Tibial nerve (tissue), 4 donors: ENCODE measurements around the gene TNFRSF25. TPM values are rescaled to one million over a fixed set of nuclear protein-coding genes. Genes with fewer than 3 reads are reported as not detected.

Experiments used
- DNase-seq, 2 donors: peaks; one replicate each; pipeline ENCODE4 v3.0.0-alpha.2; 2019; ENCODE audit warnings: low spot score in 2 of 2
- H3K27ac ChIP-seq, 4 donors: fragments of 200-600 bp; sonication (generic) in 3 of 4; one replicate each; pipeline ENCODE4 v1.5.1; 2017 to 2019; ENCODE audit warnings: mild to moderate bottlenecking in 1 of 4
- H3K27me3 ChIP-seq, 2 donors: fragments of 200-600 bp; sonication (generic) in 1 of 2; one replicate each; pipeline versions ENCODE4 v1.5.1 to v1.6.0; 2017 to 2019
- H3K36me3 ChIP-seq, 3 donors: fragments of 200-600 bp; sonication (generic); one replicate each; pipeline ENCODE4 v1.5.1; 2018 to 2019
- H3K4me1 ChIP-seq, 4 donors: fragments of 200-600 bp; sonication (generic) in 3 of 4; one replicate each; pipeline ENCODE4 v1.5.1; 2017 to 2019
- H3K4me3 ChIP-seq, 4 donors: fragments of 200-600 bp; sonication (generic) in 3 of 4; one replicate each; pipeline ENCODE4 v1.5.1; 2017 to 2019; ENCODE audit warnings: mild to moderate bottlenecking in 1 of 4, moderate library complexity in 1 of 4
- H3K9me3 ChIP-seq, 4 donors: fragments of 200-600 bp; sonication (generic) in 3 of 4; one replicate each; pipeline ENCODE4 v1.5.1; 2017 to 2019
- EP300 ChIP-seq, 2 donors: sonication (generic); formaldehyde crosslinking; IDR thresholded peaks; one replicate each; pipeline ENCODE4 v1.6.1; 2017; ENCODE audit warnings: antibody characterized with exemption in 2 of 2, mild to moderate bottlenecking in 1 of 2
- POLR2A ChIP-seq, 2 donors: fragments of 450-650 bp; IDR thresholded peaks; one replicate each; pipeline ENCODE4 v1.6.1; 2017; ENCODE audit warnings: antibody characterized with exemption in 2 of 2, mild to moderate bottlenecking in 2 of 2, moderate library complexity in 2 of 2
- WGBS, 2 donors: methylation state at CpG; one replicate each; pipeline ENCODE4 v1.1.5; 2018; 5-methylcytosine and 5-hydroxymethylcytosine counted together
- total RNA-seq, 4 donors: library from RNA; depleted of rRNA; stranded (reverse); fragments of >200 nt; gene quantifications; one replicate each; pipeline ENCODE4 v1.1.0, GENCODE V29; 2016
- TF ChIP-seq, protein P1 (sequence below), 5 experiments: fragments of 200-600 bp in 3 of 5; fragments of 450-650 bp in 2 of 5; sonication (generic) in 3 of 5; IDR thresholded peaks; one replicate each; pipeline ENCODE4 v1.5.1; 2016 to 2019; ENCODE audit warnings: antibody characterized with exemption in 5 of 5, mild to moderate bottlenecking in 3 of 5, moderate library complexity in 2 of 5

TNFRSF25 gene
- total RNA-seq, 4 donors from 2014 or later, result 32.3 to 79.8 (median 53.4) TPM

DNA sequence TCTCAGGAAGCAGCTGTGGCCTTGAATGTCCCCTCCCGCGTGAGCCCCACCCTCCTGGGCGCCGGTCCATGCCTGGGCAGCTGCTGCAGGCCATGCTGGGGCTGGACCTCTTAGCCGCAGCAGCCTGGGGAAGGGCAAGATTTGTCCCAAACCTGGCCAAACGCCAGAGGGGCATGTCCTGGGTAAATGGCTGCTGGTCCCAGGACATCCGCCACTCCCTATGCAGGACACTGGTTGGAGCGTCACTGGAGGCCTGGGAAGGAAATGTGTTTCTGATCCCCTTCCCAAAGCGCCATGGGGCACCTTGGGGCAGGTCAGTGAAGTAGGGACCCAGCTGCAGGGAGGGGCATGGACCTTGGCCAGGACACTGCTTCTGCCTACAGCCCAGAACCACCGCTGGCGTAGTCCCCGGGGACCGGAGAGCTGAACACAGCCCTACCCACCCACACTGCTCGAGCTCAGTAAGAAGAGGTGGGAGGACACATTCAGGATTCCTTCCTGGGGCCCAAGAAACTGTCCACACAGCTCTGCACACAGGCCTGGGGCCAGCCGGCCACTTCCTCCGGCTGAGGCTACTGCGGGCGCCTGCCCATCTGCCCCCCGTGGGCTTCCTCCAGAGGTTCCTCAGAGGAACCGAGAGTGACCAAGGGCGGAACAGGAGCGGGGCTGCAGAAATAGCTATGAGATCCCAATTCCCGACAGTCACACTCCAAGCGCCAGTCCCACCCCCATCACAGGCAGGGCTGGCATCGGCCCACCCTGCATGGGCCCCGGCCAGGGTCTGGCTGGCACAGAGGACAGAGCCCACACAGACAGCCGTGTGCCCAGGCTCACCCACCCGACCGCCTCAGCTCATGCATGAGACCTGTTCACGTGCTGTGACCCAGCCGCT lies 36.3 kb upstream of the TNFRSF25 start:
- WGBS, 2 donors, result 34 to 39% methylated on average over 23 to 29 of the region's 31 CpGs
- Histone ChIP-seq H3K9me3 (no peaks in the 10 kb centered on the region), H3K27me3 (peaks cover 0 to 15% of the 10 kb centered on the region in 2 donors), H3K36me3 (no peaks in the 10 kb centered on the region), H3K27ac (peak overlapping the region in 3 of 4 donors; percentile 17 to 92 (median 89)), H3K4me1 (peaks cover 0 to 89% (median 46%) of the 10 kb centered on the region in 4 donors), H3K4me3 (peak overlapping the region in 1 of 4 donors; percentile 6)
- TF ChIP-seq EP300 (IDR thresholded peaks at IDR 0.05) (no peak), POLR2A (IDR thresholded peaks at IDR 0.05) (peak in 1 of 2 donors; percentile 18)
- TF ChIP-seq, protein P1, sequence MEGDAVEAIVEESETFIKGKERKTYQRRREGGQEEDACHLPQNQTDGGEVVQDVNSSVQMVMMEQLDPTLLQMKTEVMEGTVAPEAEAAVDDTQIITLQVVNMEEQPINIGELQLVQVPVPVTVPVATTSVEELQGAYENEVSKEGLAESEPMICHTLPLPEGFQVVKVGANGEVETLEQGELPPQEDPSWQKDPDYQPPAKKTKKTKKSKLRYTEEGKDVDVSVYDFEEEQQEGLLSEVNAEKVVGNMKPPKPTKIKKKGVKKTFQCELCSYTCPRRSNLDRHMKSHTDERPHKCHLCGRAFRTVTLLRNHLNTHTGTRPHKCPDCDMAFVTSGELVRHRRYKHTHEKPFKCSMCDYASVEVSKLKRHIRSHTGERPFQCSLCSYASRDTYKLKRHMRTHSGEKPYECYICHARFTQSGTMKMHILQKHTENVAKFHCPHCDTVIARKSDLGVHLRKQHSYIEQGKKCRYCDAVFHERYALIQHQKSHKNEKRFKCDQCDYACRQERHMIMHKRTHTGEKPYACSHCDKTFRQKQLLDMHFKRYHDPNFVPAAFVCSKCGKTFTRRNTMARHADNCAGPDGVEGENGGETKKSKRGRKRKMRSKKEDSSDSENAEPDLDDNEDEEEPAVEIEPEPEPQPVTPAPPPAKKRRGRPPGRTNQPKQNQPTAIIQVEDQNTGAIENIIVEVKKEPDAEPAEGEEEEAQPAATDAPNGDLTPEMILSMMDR (IDR thresholded peaks at IDR 0.05), result no peak
- peak; percentile 36 to 59 for DNase-seq

DNA sequence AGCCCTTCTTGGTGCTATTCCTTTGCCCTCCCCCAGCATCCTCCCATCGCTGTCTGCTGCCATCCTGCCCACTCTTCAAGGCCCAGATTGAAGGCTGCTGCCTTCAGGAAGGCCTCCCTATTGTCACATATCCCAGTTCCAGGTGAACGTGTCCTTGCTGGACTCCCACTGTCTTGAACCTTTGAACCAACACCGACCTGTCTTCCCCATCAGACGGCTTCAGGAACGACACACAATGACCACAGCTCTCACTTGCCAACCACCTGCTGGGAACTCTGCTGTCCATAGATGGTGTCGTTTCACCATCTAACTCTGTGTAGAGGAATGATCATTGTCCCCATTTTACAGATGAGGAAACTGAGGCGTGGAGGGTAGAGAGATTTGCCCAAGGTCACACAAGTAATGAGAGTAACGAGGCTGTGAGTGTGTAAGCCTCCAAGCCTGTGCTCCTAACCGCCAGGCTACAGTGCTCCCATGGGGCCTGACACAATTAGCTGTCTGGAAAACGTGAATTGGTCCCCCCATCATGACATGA lies 35.4 kb upstream of the TNFRSF25 start:
- no peak for DNase-seq
- Histone ChIP-seq H3K27ac (peak overlapping the region; percentile 17 to 92 (median 68)), H3K36me3 (no peaks in the 10 kb centered on the region), H3K9me3 (no peaks in the 10 kb centered on the region), H3K4me3 (no peak overlapping the region), H3K4me1 (peaks cover 0 to 87% (median 43%) of the 10 kb centered on the region in 4 donors), H3K27me3 (peaks cover 0 to 14% of the 10 kb centered on the region in 2 donors)
- 65 to 71% methylated on average over 10 of the region's 10 CpGs for WGBS, 2 donors
- TF ChIP-seq EP300 (IDR thresholded peaks at IDR 0.05), result no peak
- TF ChIP-seq POLR2A (IDR thresholded peaks at IDR 0.05), result no peak
- TF ChIP-seq, protein P1 (IDR thresholded peaks at IDR 0.05), result no peak

DNA sequence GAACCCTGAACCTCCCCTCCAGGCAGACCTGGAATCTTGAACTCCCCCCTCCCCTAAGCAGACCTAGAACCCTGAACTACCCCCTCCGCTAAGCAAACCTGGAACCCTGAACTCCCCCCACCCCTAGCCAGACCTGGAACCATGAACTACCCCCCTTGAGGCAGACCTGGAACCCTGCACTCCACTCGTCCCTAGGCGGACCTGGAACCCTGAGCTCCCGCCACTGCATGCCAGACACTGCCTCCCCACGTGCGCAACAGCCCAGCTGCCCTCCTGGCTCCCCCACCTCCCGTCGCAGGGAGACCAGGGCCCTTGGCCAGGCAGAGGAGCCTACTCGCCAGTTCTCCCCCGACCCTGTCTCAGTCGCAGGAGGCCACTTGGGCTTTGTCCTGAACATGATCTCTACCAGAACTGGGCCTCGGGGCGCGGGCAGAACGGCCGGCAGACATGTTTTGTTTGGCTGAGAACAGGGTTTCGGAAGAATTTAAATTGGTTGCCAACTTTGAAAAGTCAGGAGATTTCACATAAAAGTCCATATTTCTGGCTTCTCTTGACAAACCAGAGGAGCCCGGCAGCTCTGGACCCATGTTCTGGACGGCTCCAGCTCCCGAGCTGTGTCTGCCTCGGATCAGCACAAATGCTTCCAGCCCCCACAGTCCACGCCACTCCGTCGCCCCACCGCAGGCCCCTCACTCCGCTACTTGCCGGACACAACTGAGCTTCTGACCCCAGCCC lies 34.7 kb upstream of the TNFRSF25 start:
- 23 to 31% methylated on average over 21 to 27 of the region's 27 CpGs for WGBS, 2 donors
- H3K4me3 ChIP-seq, result no peak overlapping the region
- H3K27me3 ChIP-seq, result peaks cover 0 to 17% of the 10 kb centered on the region in 2 donors
- H3K36me3 ChIP-seq, result no peaks in the 10 kb centered on the region
- TF ChIP-seq EP300 (IDR thresholded peaks at IDR 0.05), result no peak
- TF ChIP-seq, protein P1 (IDR thresholded peaks at IDR 0.05), result no peak
- no peak for TF ChIP-seq POLR2A (IDR thresholded peaks at IDR 0.05)
- no peaks in the 10 kb centered on the region for H3K9me3 ChIP-seq
- peaks cover 0 to 89% (median 41%) of the 10 kb centered on the region in 4 donors for H3K4me1 ChIP-seq
- no peak for DNase-seq
- peak overlapping the region; percentile 39 to 92 (median 68) for H3K27ac ChIP-seq

DNA sequence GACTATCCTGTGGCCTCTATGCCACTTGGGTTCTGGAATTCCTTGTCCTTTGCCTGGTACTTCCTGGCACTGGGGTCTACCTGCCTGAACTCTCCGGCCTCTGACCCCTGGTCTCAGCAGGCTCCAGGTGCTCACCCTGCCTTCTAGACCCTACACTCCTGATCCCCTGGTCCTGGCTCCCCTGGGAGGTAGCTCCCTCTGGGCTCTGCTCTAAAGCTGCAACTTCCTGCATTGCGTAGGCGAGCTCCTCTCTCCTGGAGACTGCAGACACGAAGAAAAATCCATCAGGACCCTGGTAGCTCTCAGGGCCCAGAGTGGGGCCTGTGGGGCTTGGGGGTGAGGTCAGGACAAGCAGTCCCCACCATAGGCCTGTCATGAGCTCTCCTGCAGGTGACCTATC lies 33.3 kb upstream of the TNFRSF25 start:
- no peaks in the 10 kb centered on the region for H3K36me3 ChIP-seq
- H3K27me3 ChIP-seq, result peaks cover 0 to 24% of the 10 kb centered on the region in 2 donors
- no peak overlapping the region for H3K4me3 ChIP-seq
- no peaks in the 10 kb centered on the region for H3K9me3 ChIP-seq
- DNase-seq, result no peak
- peak overlapping the region in 3 of 4 donors; percentile 10 to 89 (median 33) for H3K27ac ChIP-seq
- WGBS, 2 donors, result 88 to 96% methylated on average over 4 of the region's 4 CpGs
- TF ChIP-seq, protein P1 (IDR thresholded peaks at IDR 0.05), result no peak
- TF ChIP-seq POLR2A (IDR thresholded peaks at IDR 0.05), result no peak
- TF ChIP-seq EP300 (IDR thresholded peaks at IDR 0.05), result no peak
- peaks cover 0 to 92% (median 41%) of the 10 kb centered on the region in 4 donors for H3K4me1 ChIP-seq
